Endothelial cell of umbilical vein (primary cell): ENCODE measurements around the gene FILIP1L. TPM values are rescaled to one million over a fixed set of nuclear protein-coding genes. Genes with fewer than 3 reads are reported as not detected.

ENCODE experiments used
- BruUV-seq: library from RNA; stranded (reverse); fragments of 400-500 nt; replicated peaks from 2 replicates; lab custom pipeline; 2021; lab: Mats Ljungman, UMichigan
- CTCF ChIA-PET: fragments of 300-600, 350-600 bp; sonication (Branson Sonifier 250); formaldehyde crosslinking; loops from one replicate; lab custom pipeline; 2021; ENCODE audit warnings: antibody characterized with exemption, inconsistent platforms; lab: Charles Lee
- POLR2A ChIA-PET: fragments of 300-600, 350-600 bp; sonication (Branson Sonifier 250); formaldehyde crosslinking; loops from one replicate; lab custom pipeline; 2021; ENCODE audit warnings: antibody characterized with exemption, inconsistent platforms; lab: Charles Lee
- DNase-seq: peaks from one replicate; pipeline ENCODE4 v3.0.0-alpha.2; 2011; ENCODE audit warnings: low read depth, low spot score
- FAIRE-seq: peaks from 2 replicates; lab custom pipeline; 2011; peaks lifted over from hg19 to GRCh38; lab: Jason Lieb, UNC
- H2AFZ ChIP-seq: 2 replicates; pipeline ENCODE4 v1.6.0; 2012; ENCODE audit warnings: low read depth, low read length, control low read depth, inconsistent platforms
- H3K27ac ChIP-seq: 2 replicates; pipeline ENCODE4 v1.5.1; 2011; ENCODE audit warnings: low read depth, mild to moderate bottlenecking, control low read depth, low read length, moderate library complexity; ENCODE audit not compliant: insufficient read depth
- H3K27me3 ChIP-seq, 2 experiments: 2 replicates each; pipeline versions ENCODE4 v1.6.0 to v1.6.1; 2011; ENCODE audit warnings: low read length in 2 of 2, mixed read lengths in 1 of 2; ENCODE audit not compliant: control insufficient read depth in 2 of 2, insufficient read depth in 2 of 2
- H3K36me3 ChIP-seq, 2 experiments: 2 replicates in 1 of 2; 3 replicates in 1 of 2; pipeline ENCODE4 v1.5.1; 2011; ENCODE audit warnings: low read length in 2 of 2, mild to moderate bottlenecking in 1 of 2, moderate library complexity in 1 of 2; ENCODE audit not compliant: control insufficient read depth in 2 of 2, insufficient read depth in 2 of 2; ENCODE audit errors: extremely low read depth in 1 of 2
- H3K4me1 ChIP-seq: 3 replicates; pipeline ENCODE4 v1.5.1; 2011; ENCODE audit warnings: mild to moderate bottlenecking, low read length; ENCODE audit not compliant: control insufficient read depth, insufficient read depth; ENCODE audit errors: extremely low read depth
- H3K4me2 ChIP-seq: 2 replicates; pipeline ENCODE4 v1.6.1; 2011; ENCODE audit warnings: low read length, control low read depth, mixed read lengths; ENCODE audit not compliant: insufficient read depth
- H3K4me3 ChIP-seq, 3 experiments: fragments of 200-600 bp in 1 of 3; sonication (generic), shearing (Covaris generic) in 1 of 3; replicated peaks in 1 of 3; 2 replicates each; pipeline ENCODE4 v1.5.1; 2011 to 2016; ENCODE audit warnings: control low read depth in 3 of 3, low read length in 3 of 3, mild to moderate bottlenecking in 2 of 3, inconsistent platforms in 1 of 3, low read depth in 1 of 3, moderate library complexity in 1 of 3; ENCODE audit not compliant: insufficient read depth in 1 of 3
- H3K79me2 ChIP-seq: 2 replicates; pipeline ENCODE4 v1.6.0; 2012; ENCODE audit warnings: low read length, inconsistent platforms; ENCODE audit not compliant: control insufficient read depth, insufficient read depth
- H3K9ac ChIP-seq: replicated peaks from 2 replicates; pipeline ENCODE3; 2011; ENCODE audit warnings: low read length, control low read depth; ENCODE audit not compliant: insufficient read depth; ENCODE audit errors: extremely low read depth
- H3K9me1 ChIP-seq: replicated peaks from 3 replicates; pipeline ENCODE4 v1.6.0; 2011; ENCODE audit warnings: mild to moderate bottlenecking, low read length; ENCODE audit not compliant: control insufficient read depth, insufficient read depth; ENCODE audit errors: extremely low read depth
- H3K9me3 ChIP-seq: replicated peaks from 2 replicates; pipeline ENCODE4 v1.5.1; 2012; ENCODE audit warnings: low read length, inconsistent platforms; ENCODE audit not compliant: control insufficient read depth, insufficient read depth
- H4K20me1 ChIP-seq: replicated peaks from 2 replicates; pipeline ENCODE3; 2011; ENCODE audit warnings: mild to moderate bottlenecking, low read length; ENCODE audit not compliant: control insufficient read depth, insufficient read depth; ENCODE audit errors: extremely low read depth
- EZH2 ChIP-seq: IDR thresholded peaks from 2 replicates; pipeline ENCODE4 v1.6.1; 2012; ENCODE audit warnings: borderline replicate concordance, low read depth, mild to moderate bottlenecking, moderate library complexity, low read length, inconsistent platforms; ENCODE audit not compliant: severe bottlenecking
- FOS ChIP-seq: IDR thresholded peaks from 2 replicates; pipeline ENCODE4 v1.6.1; 2011; ENCODE audit warnings: mild to moderate bottlenecking, low read length, moderate library complexity, borderline replicate concordance; ENCODE audit not compliant: insufficient read depth
- GATA2 ChIP-seq: IDR thresholded peaks from 2 replicates; pipeline ENCODE4 v1.7.0; 2011; ENCODE audit warnings: low read depth, mild to moderate bottlenecking, moderate library complexity, mixed read lengths, low read length; ENCODE audit not compliant: insufficient read length, insufficient read depth
- JUN ChIP-seq: IDR thresholded peaks from 2 replicates; pipeline ENCODE4 v1.6.1; 2011; ENCODE audit warnings: borderline replicate concordance, low read depth; ENCODE audit not compliant: insufficient read length, insufficient read depth
- MYC ChIP-seq: IDR thresholded peaks from one replicate; pipeline ENCODE4 v1.6.1; 2011; ENCODE audit warnings: mild to moderate bottlenecking, low read depth, low read length
- POLR2A ChIP-seq: IDR thresholded peaks from 2 replicates; pipeline ENCODE4 v1.6.1; 2012; ENCODE audit warnings: low read depth, mild to moderate bottlenecking, control low read depth, low read length
- POLR2AphosphoS5 ChIP-seq: IDR thresholded peaks from 2 replicates; pipeline ENCODE4 v1.6.1; 2012; ENCODE audit warnings: low read depth, mild to moderate bottlenecking, control low read depth, low read length, moderate library complexity; ENCODE audit not compliant: insufficient read depth
- dilution Hi-C: fragments of 300-500 bp; cut with MboI; formaldehyde crosslinking; loops from one replicate; pipeline ENCODE4 v1.15.0; 2019; ENCODE audit warnings: low sequenced_read_pairs; ENCODE audit not compliant: extremely low pct_ligation_motif_present
- intact Hi-C: fragments of 100-400 bp; cut with micrococcal nuclease; formaldehyde crosslinking; loops from one replicate; pipeline ENCODE4 v1.10.0; 2022
- polyA plus RNA-seq, 4 experiments: library from polyadenylated mRNA; depleted of rRNA in 3 of 4; stranded (reverse) in 3 of 4; unstranded in 1 of 4; fragments of >200 nt; gene quantifications; 2 replicates each; pipeline versions ENCODE4 v1.2.1 to v1.2.3, GENCODE V29; 2011 to 2012; ENCODE audit warnings: missing spikeins in 1 of 4
- total RNA-seq: library from RNA; stranded (reverse); gene quantifications from 2 replicates; pipeline ENCODE4 v1.2.3, GENCODE V29; 2021
- TF ChIP-seq, protein P1 (sequence below): IDR thresholded peaks from 2 replicates; pipeline ENCODE4 v1.6.1; 2011; ENCODE audit not compliant: insufficient read depth, insufficient read length
- TF ChIP-seq, protein P2 (sequence below), 2 donors: IDR thresholded peaks; 1 replicate in 1 of 2; 2 replicates in 1 of 2; pipeline ENCODE4 v1.5.1; 2011; ENCODE audit warnings: low read length in 2 of 2, mild to moderate bottlenecking in 2 of 2, moderate library complexity in 2 of 2, control low read depth in 1 of 2, inconsistent platforms in 1 of 2, low read depth in 1 of 2; ENCODE audit not compliant: insufficient read depth in 1 of 2; ENCODE audit errors: extremely low read depth in 1 of 2

The FILIP1L gene
- total and polyA plus RNA-seq, 2 donors (not counting 3 experiments of a cell fraction or from before 2014, with no cell fraction given): 26.0 to 29.9 TPM

DNA sequence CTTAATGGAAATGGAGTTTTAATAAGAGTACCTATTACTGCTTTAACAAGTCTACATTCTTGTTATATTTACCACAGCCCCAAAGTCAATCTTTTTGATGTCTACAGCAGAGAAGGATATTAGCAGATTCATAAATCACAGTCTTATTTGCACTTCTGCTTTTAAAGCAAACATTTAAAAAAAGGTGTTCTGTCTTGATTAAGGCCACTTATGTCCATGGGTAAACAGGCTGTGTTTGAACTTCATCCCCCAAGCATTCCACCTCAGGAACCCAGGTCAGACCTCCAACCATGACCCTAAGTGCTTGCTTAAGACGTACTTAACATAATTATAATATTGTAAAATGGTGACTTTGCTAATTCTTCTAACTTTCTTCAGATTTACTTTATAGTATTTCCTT is 183.2 kb downstream of the FILIP1L start:
- no peak overlapping the region for H3K27ac ChIP-seq
- H3K4me2 ChIP-seq: no peak overlapping the region
- CTCF ChIA-PET: no interaction called here
- H2AFZ ChIP-seq: no peak overlapping the region
- no peak overlapping the region for H3K9ac ChIP-seq
- H3K4me3 ChIP-seq: no peak overlapping the region
- no peak for FAIRE-seq
- DNase-seq: no peak
- H3K9me1 ChIP-seq: no peaks in the 10 kb centered on the region
- H3K79me2 ChIP-seq: peaks cover 2% of the 10 kb centered on the region
- no TSS peak for BruUV-seq
- H3K36me3 ChIP-seq: no peaks in the 10 kb centered on the region
- H4K20me1 ChIP-seq: no peaks in the 10 kb centered on the region
- H3K27me3 ChIP-seq: no peaks in the 10 kb centered on the region
- H3K9me3 ChIP-seq: no peaks in the 10 kb centered on the region
- TF ChIP-seq POLR2AphosphoS5 (no peak), MYC (no peak), FOS (no peak), POLR2A (no peak), EZH2 (no peak), GATA2 (no peak), JUN (no peak)
- TF ChIP-seq, protein P1, sequence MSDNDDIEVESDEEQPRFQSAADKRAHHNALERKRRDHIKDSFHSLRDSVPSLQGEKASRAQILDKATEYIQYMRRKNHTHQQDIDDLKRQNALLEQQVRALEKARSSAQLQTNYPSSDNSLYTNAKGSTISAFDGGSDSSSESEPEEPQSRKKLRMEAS: no peak
- TF ChIP-seq, protein P2, sequence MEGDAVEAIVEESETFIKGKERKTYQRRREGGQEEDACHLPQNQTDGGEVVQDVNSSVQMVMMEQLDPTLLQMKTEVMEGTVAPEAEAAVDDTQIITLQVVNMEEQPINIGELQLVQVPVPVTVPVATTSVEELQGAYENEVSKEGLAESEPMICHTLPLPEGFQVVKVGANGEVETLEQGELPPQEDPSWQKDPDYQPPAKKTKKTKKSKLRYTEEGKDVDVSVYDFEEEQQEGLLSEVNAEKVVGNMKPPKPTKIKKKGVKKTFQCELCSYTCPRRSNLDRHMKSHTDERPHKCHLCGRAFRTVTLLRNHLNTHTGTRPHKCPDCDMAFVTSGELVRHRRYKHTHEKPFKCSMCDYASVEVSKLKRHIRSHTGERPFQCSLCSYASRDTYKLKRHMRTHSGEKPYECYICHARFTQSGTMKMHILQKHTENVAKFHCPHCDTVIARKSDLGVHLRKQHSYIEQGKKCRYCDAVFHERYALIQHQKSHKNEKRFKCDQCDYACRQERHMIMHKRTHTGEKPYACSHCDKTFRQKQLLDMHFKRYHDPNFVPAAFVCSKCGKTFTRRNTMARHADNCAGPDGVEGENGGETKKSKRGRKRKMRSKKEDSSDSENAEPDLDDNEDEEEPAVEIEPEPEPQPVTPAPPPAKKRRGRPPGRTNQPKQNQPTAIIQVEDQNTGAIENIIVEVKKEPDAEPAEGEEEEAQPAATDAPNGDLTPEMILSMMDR (IDR thresholded peaks at IDR 0.05; ENCODE audit: extremely low read depth in 1 of 2, insufficient read depth in 1 of 2, low read depth in 1 of 2, low read length in 2 of 2): no peak
- H3K4me1 ChIP-seq: peaks cover 23% of the 10 kb centered on the region
- POLR2A ChIA-PET: no interaction called here
- intact Hi-C loops: no loop called here
- dilution Hi-C loops: no loop called here
